ENCODE data around the gene ABTB1. TPM values are rescaled to one million over a fixed set of nuclear protein-coding genes. Genes with fewer than 3 reads are reported as not detected.

ABTB1 gene
- total RNA-seq, 2 donors from 2014 or later, result 10.7 to 14.4 TPM

DNA sequence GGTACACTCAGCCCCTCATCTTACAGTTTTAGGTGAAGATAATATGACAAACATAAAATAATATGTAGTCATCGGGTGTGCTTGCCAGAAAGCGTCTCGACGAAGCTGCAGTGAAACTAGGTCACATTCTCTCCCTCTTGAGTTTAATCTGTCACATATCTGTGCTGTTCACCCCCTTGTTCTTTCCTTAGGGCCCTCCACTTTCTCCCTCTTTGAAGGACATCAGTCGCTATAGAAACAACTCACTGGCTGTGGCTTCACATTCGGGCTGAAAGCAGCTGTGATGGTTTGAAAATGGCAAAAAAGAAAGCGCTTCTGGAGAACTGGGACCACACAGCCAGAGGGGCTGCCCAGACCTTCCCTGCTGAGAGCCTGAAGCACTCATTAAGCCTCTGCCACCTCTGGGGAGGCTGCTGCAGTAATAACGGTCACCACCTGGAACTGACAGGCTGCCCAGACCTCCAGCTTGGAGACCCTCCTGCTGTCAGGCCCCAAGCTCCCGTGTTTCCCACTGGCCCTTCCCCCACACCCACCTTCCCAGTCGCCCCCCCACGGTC, 50.3 kb downstream of the ABTB1 start:
- Histone ChIP-seq H3K9me3 (ENCODE audit: control insufficient read depth, low read length) (no peaks in the 10 kb centered on the region), H3K27me3 (ENCODE audit: control insufficient read depth, insufficient read depth, low read length, poor library complexity, severe bottlenecking) (peaks cover 5% of the 10 kb centered on the region), H3K27ac (ENCODE audit: low read depth, low read length) (no peak overlapping the region), H3K9ac (ENCODE audit: extremely low read depth, low read length, poor library complexity, severe bottlenecking) (no peak overlapping the region), H3K4me3 (ENCODE audit: low read length) (no peak overlapping the region), H3K4me1 (ENCODE audit: control insufficient read depth, insufficient read depth, low read length) (no peaks in the 10 kb centered on the region), H3K36me3 (ENCODE audit: control insufficient read depth, insufficient read depth, low read length) (no peaks in the 10 kb centered on the region)
- H3K4me1 Mint-ChIP-seq, result peaks cover 5% of the 10 kb centered on the region
- 66 to 69% methylated on average over 8 to 11 of the region's 11 CpGs for WGBS, 2 experiments (ENCODE audit: insufficient coverage in 1 of 2, insufficient read length in 1 of 2)
- TF ChIP-seq, protein P1, sequence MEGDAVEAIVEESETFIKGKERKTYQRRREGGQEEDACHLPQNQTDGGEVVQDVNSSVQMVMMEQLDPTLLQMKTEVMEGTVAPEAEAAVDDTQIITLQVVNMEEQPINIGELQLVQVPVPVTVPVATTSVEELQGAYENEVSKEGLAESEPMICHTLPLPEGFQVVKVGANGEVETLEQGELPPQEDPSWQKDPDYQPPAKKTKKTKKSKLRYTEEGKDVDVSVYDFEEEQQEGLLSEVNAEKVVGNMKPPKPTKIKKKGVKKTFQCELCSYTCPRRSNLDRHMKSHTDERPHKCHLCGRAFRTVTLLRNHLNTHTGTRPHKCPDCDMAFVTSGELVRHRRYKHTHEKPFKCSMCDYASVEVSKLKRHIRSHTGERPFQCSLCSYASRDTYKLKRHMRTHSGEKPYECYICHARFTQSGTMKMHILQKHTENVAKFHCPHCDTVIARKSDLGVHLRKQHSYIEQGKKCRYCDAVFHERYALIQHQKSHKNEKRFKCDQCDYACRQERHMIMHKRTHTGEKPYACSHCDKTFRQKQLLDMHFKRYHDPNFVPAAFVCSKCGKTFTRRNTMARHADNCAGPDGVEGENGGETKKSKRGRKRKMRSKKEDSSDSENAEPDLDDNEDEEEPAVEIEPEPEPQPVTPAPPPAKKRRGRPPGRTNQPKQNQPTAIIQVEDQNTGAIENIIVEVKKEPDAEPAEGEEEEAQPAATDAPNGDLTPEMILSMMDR (conservative IDR thresholded peaks at IDR 0.05), result no peak
- no peaks in the 10 kb centered on the region for H3K9me3 Mint-ChIP-seq
- H3K27ac Mint-ChIP-seq, result no peak overlapping the region
- no peak for DNase-seq
- no peak overlapping the region for H3K4me3 Mint-ChIP-seq
- peaks cover 30% of the 10 kb centered on the region for H3K27me3 Mint-ChIP-seq (ENCODE audit: insufficient read depth)
- no peaks in the 10 kb centered on the region for H3K36me3 Mint-ChIP-seq (ENCODE audit: low read depth)

DNA sequence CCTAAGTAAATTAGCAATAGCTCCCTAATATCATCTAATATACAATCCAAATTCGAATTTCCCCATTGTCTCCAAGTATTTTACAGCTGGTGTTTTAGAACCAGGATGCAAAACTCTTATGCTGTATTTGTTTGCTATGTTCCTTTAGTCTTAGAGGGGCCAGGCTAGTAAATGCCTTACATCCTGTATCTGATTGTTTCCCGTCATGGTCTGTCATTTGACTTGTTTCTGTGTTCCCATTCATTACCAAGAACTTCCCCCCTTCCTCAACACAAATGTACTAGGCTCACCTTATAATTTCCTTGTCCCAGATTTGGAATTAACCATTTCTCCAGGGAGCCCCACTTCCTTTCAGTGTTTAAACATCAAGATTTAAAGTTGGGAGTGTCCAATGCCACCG, 54.1 kb downstream of the ABTB1 start:
- Histone ChIP-seq H3K9me3 (ENCODE audit: control insufficient read depth, low read length) (no peaks in the 10 kb centered on the region), H3K27ac (ENCODE audit: low read depth, low read length) (no peak overlapping the region), H3K4me1 (ENCODE audit: control insufficient read depth, insufficient read depth, low read length) (no peaks in the 10 kb centered on the region), H3K27me3 (ENCODE audit: control insufficient read depth, insufficient read depth, low read length, poor library complexity, severe bottlenecking) (peaks cover 33% of the 10 kb centered on the region), H3K4me3 (ENCODE audit: low read length) (no peak overlapping the region), H3K9ac (ENCODE audit: extremely low read depth, low read length, poor library complexity, severe bottlenecking) (no peak overlapping the region), H3K36me3 (ENCODE audit: control insufficient read depth, insufficient read depth, low read length) (no peaks in the 10 kb centered on the region)
- Mint-ChIP-seq H3K27me3 (ENCODE audit: insufficient read depth) (peaks cover 56% of the 10 kb centered on the region), H3K9me3 (no peaks in the 10 kb centered on the region), H3K36me3 (ENCODE audit: low read depth) (no peaks in the 10 kb centered on the region), H3K4me3 (no peak overlapping the region), H3K4me1 (peaks cover 11% of the 10 kb centered on the region), H3K27ac (no peak overlapping the region)
- TF ChIP-seq, protein P1 (conservative IDR thresholded peaks at IDR 0.05), result no peak
- 82% methylated on average over 3 of the region's 3 CpGs; no CpG with 5 or more reads in 1 of the 2 experiments for WGBS, 2 experiments (ENCODE audit: insufficient coverage in 1 of 2, insufficient read length in 1 of 2)
- no peak for DNase-seq

DNA sequence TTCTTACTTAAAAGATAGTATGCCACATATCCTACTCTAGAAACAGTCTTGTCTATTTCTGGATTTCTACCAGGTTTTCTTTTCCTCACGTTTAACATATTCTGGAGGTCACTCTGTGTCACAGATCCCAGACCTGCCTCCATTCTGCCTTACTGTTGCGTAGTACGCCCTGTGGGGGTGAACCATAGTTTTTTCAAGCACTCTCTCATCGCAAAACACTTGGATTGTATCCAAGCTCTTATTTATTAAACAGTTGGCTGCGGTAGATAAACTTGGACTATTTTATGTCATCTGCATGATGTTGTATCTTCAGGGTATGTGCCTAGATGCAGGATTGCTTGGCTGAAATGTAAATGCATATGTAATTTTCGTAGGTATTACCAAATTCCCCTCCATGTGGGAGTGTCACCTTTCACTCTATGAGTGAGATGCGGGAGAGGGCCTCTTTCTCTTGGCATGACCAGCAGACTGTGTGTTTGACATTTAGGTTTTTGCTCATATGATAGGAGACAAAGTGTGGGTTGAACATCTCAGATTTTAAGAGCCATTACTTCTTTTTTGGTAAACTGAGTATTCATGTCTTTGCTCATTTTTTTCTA, 55.8 kb downstream of the ABTB1 start:
- no peak overlapping the region for H3K4me3 ChIP-seq (ENCODE audit: low read length)
- H3K4me1 ChIP-seq (ENCODE audit: control insufficient read depth, insufficient read depth, low read length), result peaks cover 2% of the 10 kb centered on the region
- TF ChIP-seq, protein P1 (conservative IDR thresholded peaks at IDR 0.05), result no peak
- Mint-ChIP-seq H3K27me3 (ENCODE audit: insufficient read depth) (peaks cover 64% of the 10 kb centered on the region), H3K4me3 (no peak overlapping the region), H3K36me3 (ENCODE audit: low read depth) (no peaks in the 10 kb centered on the region), H3K9me3 (no peaks in the 10 kb centered on the region), H3K4me1 (peaks cover 15% of the 10 kb centered on the region), H3K27ac (no peak overlapping the region)
- no peaks in the 10 kb centered on the region for H3K9me3 ChIP-seq (ENCODE audit: control insufficient read depth, low read length)
- H3K36me3 ChIP-seq (ENCODE audit: control insufficient read depth, insufficient read depth, low read length), result no peaks in the 10 kb centered on the region
- DNase-seq, result no peak
- H3K9ac ChIP-seq (ENCODE audit: extremely low read depth, low read length, poor library complexity, severe bottlenecking), result no peak overlapping the region
- peaks cover 39% of the 10 kb centered on the region for H3K27me3 ChIP-seq (ENCODE audit: control insufficient read depth, insufficient read depth, low read length, poor library complexity, severe bottlenecking)
- H3K27ac ChIP-seq (ENCODE audit: low read depth, low read length), result no peak overlapping the region
- WGBS, 2 experiments (ENCODE audit: insufficient coverage in 1 of 2, insufficient read length in 1 of 2), result 90 to 100% methylated on average over 6 to 7 of the region's 7 CpGs

All from endodermal cell (in vitro differentiated cells).